NOMO-1 treated with dmso at 0.1 percent for 144 hours (cell line): ENCODE data around the gene TBC1D24.
"Not testable (repeated sequence)": the region's sequence is repeated elsewhere in the genome, so short reads cannot be mapped to it uniquely, and the experiment has no call there.

Source experiments
- DNase-seq: peaks from one replicate; lab custom pipeline; 2025; ENCODE audit not compliant: unreplicated experiment; lab: John Stamatoyannopoulos, UW

TBC1D24 gene

DNA sequence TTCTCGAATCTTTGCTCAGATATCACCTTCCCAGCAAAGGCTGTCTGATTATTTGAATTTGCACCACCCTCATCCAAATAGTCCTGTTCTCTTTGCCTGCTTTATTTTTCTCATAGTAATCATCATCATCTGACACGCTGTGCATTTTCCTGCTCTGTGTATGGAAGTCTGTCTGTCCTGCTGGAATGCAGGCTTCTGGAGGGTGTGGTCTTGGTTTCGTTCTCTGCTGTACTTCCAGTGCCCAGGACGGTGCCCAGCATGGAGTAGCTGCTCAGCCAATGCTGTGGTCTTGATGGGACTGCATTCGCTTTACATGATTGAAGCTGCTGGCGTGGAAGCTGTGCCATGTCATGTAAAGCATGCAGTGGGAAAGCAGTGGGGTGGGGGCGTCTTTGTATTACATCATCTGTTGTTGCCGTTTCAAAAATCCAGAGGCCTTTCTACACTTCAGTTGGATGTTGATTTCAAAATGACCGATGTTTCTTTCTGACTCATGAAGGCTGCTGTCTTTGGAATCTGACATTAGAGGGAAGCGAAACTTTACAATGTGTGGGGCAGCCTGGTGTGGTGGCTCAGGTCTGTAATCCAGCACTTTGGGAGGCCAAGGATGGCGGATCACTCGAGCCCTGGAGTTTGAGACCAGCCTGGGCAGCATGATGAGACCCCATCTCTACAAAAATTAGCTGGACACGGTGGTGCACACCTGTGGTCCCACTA lies 79.9 kb downstream of the TBC1D24 start:
- DNase-seq: not testable (repeated sequence)
